Gastrocnemius medialis (tissue), 4 donors: ENCODE results near the gene NHEJ1. TPM values are rescaled to one million over a fixed set of nuclear protein-coding genes. Genes with fewer than 3 reads are reported as not detected.

Experiments
- ATAC-seq, 2 donors: fragments of 150-250 bp; one replicate each; pipeline ENCODE4 v1.9.1; 2016
- DNase-seq, 2 donors: peaks; one replicate each; pipeline ENCODE4 v3.0.0-alpha.2; 2019
- H3K27ac ChIP-seq, 4 donors: fragments of 200-600 bp; sonication (generic); 1 replicate in 1 of 4; 2 replicates in 3 of 4; pipeline ENCODE4 v1.5.1; 2016 to 2018; ENCODE audit warnings: mild to moderate bottlenecking in 2 of 4, moderate library complexity in 1 of 4
- H3K27me3 ChIP-seq, 3 donors: fragments of 200-600 bp; sonication (generic) in 2 of 3; 1 replicate in 1 of 3; 2 replicates in 2 of 3; pipeline versions ENCODE4 v1.5.1 to v1.6.0; 2016 to 2019; ENCODE audit warnings: mild to moderate bottlenecking in 1 of 3, moderate library complexity in 1 of 3
- H3K36me3 ChIP-seq, 2 donors: fragments of 200-600 bp; sonication (generic) in 1 of 2; one replicate each; pipeline ENCODE4 v1.5.1; 2017 to 2018
- H3K4me1 ChIP-seq, 2 donors: fragments of 200-600 bp; sonication (generic) in 1 of 2; one replicate each; pipeline ENCODE4 v1.5.1; 2016 to 2017; ENCODE audit warnings: mild to moderate bottlenecking in 2 of 2
- H3K4me3 ChIP-seq, 4 donors: fragments of 200-600 bp; sonication (generic) in 3 of 4; 1 replicate in 1 of 4; 2 replicates in 3 of 4; pipeline ENCODE4 v1.5.1; 2016 to 2019; ENCODE audit warnings: mild to moderate bottlenecking in 2 of 4
- H3K9me3 ChIP-seq, 3 donors: fragments of 200-600 bp; sonication (generic) in 2 of 3; 1 replicate in 1 of 3; 2 replicates in 2 of 3; pipeline ENCODE4 v1.5.1; 2016 to 2019
- CTCF ChIP-seq, 5 experiments: fragments of 450-650 bp in 3 of 5; fragments of 200-600 bp in 2 of 5; sonication (generic) in 2 of 5; IDR thresholded peaks in 4 of 5; conservative IDR thresholded peaks in 1 of 5; 1 replicate in 4 of 5; 2 replicates in 1 of 5; pipeline ENCODE4 v1.5.1; 2016 to 2019; ENCODE audit warnings: antibody characterized with exemption in 5 of 5, mild to moderate bottlenecking in 3 of 5, moderate library complexity in 3 of 5
- POLR2A ChIP-seq, 2 donors: fragments of 450-650 bp; IDR thresholded peaks; one replicate each; pipeline ENCODE4 v1.6.1; 2017; ENCODE audit warnings: antibody characterized with exemption in 2 of 2, mild to moderate bottlenecking in 2 of 2, moderate library complexity in 2 of 2
- in situ Hi-C, 4 donors: fragments of 200-750 bp; cut with MboI; loops; one replicate each; pipeline versions ENCODE4 v1.15.0 to v1.8.0; 2017; ENCODE audit warnings: low sequenced_read_pairs in 4 of 4
- intact Hi-C: fragments of 100-400 bp; cut with DNase I; formaldehyde crosslinking; loops from one replicate; pipeline ENCODE4 v1.15.1; 2023; ENCODE audit warnings: low total_unique reads
- total RNA-seq, 4 donors: library from RNA; depleted of rRNA; stranded (reverse); fragments of >200 nt; gene quantifications; one replicate each; pipeline versions ENCODE4 v1.1.0 to v1.2.3, GENCODE V29; 2016

NHEJ1 gene
- total RNA-seq, 4 donors from 2014 or later: 24.5 to 39.0 (median 26.4) TPM

- H3K9me3 ChIP-seq: no peaks in the 10 kb centered on the region
- peak overlapping the region; percentile 73 to 96 (median 86) for H3K4me3 ChIP-seq
- H3K36me3 ChIP-seq: peaks cover 0 to 62% of the 10 kb centered on the region in 2 donors
- peak overlapping the region; percentile 94 to 99 (median 99) for H3K27ac ChIP-seq
- in situ Hi-C loops (no loop called here), intact Hi-C loops (loop anchor here (1.0 to 5.0 kb wide), 4 partner anchors 18 to 209 kb away; partner anchors contain the start of genes ABCB6, DNPEP, NHEJ1 and ZFAND2B)
- H3K27me3 ChIP-seq: no peaks in the 10 kb centered on the region
- H3K4me1 ChIP-seq: peaks cover 17 to 21% of the 10 kb centered on the region in 2 donors
- peak; percentile 14 to 34 for DNase-seq
- TF ChIP-seq POLR2A (IDR thresholded peaks at IDR 0.05) (no peak), CTCF (IDR thresholded peaks at IDR 0.05 in 4 of 5, conservative IDR thresholded peaks at IDR 0.05 in 1 of 5) (peak in 1 of 5 experiments; percentile 28)
- peak; percentile 5 to 8 for ATAC-seq
These were observed 18.0 kb upstream of the NHEJ1 start for GRCh38 chr2:219178377-219179175.

- H3K4me1 ChIP-seq: peaks cover 17 to 21% of the 10 kb centered on the region in 2 donors
- in situ Hi-C loops: no loop called here
- intact Hi-C loops: loop anchor here (1.0 to 5.0 kb wide), 7 partner anchors 17 to 210 kb away; partner anchors contain the start of genes ABCB6, DNAJB2, DNPEP and GLB1L
These were observed 17.1 kb upstream of the NHEJ1 start, which contains the start of gene RETREG2 for GRCh38 chr2:219177552-219178376. TSS of gene RETREG2 (plus strand) at chr2:219178275. CDS start at chr2:219178353, 78 bp downstream.

GRCh38 chr2:219176818-219177551, 16.4 kb upstream of the NHEJ1 start, which contains the start of gene CNPPD1:
TSS of gene CNPPD1 (minus strand) at chr2:219176925. CDS start at chr2:219176828, 97 bp downstream.
- H3K4me1 ChIP-seq: peaks cover 17 to 21% of the 10 kb centered on the region in 2 donors
- H3K27me3 ChIP-seq: no peaks in the 10 kb centered on the region
- ATAC-seq: peak; percentile 68 to 75
- peak within 1 kb of the TSS; percentile 87 to 96 (median 95) for H3K4me3 ChIP-seq
- no peaks in the 10 kb centered on the region for H3K9me3 ChIP-seq
- TF ChIP-seq POLR2A (IDR thresholded peaks at IDR 0.05) (peak; percentile 98), CTCF (IDR thresholded peaks at IDR 0.05 in 4 of 5, conservative IDR thresholded peaks at IDR 0.05 in 1 of 5) (peak in 2 of 5 experiments; percentile 12 to 39)
- in situ Hi-C loops: no loop called here
- intact Hi-C loops: loop anchor here (1.0 to 5.0 kb wide), 4 partner anchors 68 to 210 kb away; partner anchors contain the start of genes DNAJB2, DNPEP, GLB1L and STK16
- H3K27ac ChIP-seq: peak within 1 kb of the TSS; percentile 94 to 99 (median 99)
- H3K36me3 ChIP-seq: peaks cover 0 to 62% of the 10 kb centered on the region in 2 donors
- DNase-seq: peak; percentile 77 to 87

More at GRCh38 chr2:219177552-219178376, 17.1 kb upstream of the NHEJ1 start, which contains the start of gene RETREG2:
- Histone ChIP-seq H3K36me3 (peaks cover 0 to 62% of the 10 kb centered on the region in 2 donors), H3K9me3 (no peaks in the 10 kb centered on the region), H3K4me3 (peak within 1 kb of the TSS; percentile 87 to 96 (median 95)), H3K27ac (peak within 1 kb of the TSS; percentile 94 to 99 (median 99)), H3K27me3 (no peaks in the 10 kb centered on the region)
- TF ChIP-seq CTCF (IDR thresholded peaks at IDR 0.05 in 4 of 5, conservative IDR thresholded peaks at IDR 0.05 in 1 of 5) (peak; percentile 25 to 72 (median 66)), POLR2A (IDR thresholded peaks at IDR 0.05) (peak; percentile 96 to 99)
- DNase-seq (peak; percentile 86 to 89), ATAC-seq (peak; percentile 85 to 90)
